Measurements from ENCODE around the gene CHN2.

GRCh38 chr7:29369909-29370488 is 175.4 kb downstream of the CHN2 start:
- TF ChIP-seq CTCF (IDR thresholded peaks at IDR 0.05; ENCODE audit: insufficient read depth, low read length, poor library complexity, severe bottlenecking) (no peak), EZH2phosphoT487 (conservative IDR thresholded peaks at IDR 0.05; ENCODE audit: low read length) (no peak)
